LNCAP (cell line): ENCODE measurements around the gene MAN2B1.

Source experiments
- TF ChIP-seq, protein P1 (sequence below): fragments of 450-650 bp; IDR thresholded peaks from 2 replicates; pipeline ENCODE4 v1.5.1; 2017; ENCODE audit warnings: mild to moderate bottlenecking

Gene MAN2B1

DNA sequence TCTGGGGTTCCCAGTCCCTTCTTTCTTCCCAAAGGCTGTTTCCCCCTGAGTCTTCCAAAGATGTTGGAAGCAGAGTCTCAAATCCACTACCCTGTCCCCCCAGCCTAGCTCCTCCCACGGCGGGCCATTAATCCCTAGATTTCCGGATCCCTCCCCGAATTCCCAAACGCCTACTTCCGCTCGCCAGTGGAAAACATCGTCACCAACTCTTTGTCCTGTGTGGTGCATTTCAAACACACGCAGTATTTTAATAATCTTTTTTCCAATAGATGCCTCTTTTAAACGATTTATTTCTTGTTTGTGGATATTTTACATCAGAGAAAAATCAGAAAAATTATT, 55.2 kb downstream of the MAN2B1 start:
- TF ChIP-seq, protein P1, sequence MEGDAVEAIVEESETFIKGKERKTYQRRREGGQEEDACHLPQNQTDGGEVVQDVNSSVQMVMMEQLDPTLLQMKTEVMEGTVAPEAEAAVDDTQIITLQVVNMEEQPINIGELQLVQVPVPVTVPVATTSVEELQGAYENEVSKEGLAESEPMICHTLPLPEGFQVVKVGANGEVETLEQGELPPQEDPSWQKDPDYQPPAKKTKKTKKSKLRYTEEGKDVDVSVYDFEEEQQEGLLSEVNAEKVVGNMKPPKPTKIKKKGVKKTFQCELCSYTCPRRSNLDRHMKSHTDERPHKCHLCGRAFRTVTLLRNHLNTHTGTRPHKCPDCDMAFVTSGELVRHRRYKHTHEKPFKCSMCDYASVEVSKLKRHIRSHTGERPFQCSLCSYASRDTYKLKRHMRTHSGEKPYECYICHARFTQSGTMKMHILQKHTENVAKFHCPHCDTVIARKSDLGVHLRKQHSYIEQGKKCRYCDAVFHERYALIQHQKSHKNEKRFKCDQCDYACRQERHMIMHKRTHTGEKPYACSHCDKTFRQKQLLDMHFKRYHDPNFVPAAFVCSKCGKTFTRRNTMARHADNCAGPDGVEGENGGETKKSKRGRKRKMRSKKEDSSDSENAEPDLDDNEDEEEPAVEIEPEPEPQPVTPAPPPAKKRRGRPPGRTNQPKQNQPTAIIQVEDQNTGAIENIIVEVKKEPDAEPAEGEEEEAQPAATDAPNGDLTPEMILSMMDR: no peak

DNA sequence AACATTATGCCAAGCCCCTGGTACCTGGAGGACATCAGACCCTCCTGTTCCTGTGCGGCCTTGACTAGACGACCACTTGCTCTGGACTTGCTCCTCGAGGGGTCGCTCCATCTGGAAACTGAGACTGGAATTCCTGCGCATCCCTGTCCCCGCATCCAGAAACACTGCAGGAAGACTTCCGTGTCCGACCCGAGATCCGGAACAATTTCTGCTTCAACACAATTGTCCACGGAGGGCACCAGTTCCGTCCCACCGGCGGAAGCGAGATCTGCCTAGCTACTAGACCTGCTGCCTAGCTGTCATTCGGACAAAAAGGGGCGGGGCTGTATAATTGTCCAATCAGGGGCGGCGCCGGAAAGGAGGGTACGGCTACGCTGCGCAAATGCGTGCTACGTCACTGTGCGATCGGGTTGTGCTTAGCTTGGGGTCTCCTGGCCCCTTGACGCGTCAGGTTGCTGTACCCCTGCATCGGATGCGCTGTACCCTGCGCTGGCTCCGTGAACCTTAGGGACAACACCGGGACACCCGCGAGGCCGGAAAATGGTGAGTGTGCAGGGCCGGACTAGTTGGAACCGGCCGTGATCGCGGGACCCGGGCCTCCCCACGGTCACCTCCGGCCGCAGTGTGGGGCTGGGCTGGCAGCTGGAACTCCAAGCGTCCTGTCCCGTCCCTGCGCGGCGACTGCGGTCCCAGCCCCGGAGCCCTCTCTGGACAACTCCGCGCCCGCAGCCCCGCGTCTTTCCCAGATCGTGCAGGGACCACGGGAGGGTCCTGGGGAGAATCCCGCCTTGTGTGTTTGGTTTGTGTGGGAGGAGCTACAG, 55.8 kb downstream of the MAN2B1 start, which contains the start of the genes ZNF490 and ZNF791:
Gene ZNF490, minus strand, starts transcription at position 274 of the 821 bp plus-strand sequence. Its CDS starts 133 bp downstream, at position 141.
Gene ZNF791, plus strand, starts transcription at position 381 of the 821 bp plus-strand sequence. Its CDS starts 160 bp downstream, at position 541.
- TF ChIP-seq, protein P1: no peak

DNA sequence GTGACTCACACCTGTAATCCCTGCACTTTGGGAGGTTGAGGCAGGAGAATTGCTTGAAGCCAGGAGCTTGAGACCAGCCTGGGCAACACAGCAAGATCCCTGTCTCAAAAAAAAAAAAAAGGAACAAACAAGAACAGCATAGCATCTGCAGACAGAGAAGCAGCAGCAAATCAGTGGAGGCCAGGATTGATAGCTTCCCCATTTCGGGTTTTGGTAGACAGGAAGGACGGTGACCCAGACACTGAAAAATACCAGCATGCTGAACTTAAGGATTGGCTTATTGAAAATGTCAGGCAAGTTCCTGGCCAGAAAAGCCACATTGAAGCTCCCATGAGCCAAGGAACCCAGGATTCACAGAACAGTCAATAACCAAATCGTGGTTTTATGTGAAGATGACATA, 58.9 kb downstream of the MAN2B1 start:
- TF ChIP-seq, protein P1: no peak

DNA sequence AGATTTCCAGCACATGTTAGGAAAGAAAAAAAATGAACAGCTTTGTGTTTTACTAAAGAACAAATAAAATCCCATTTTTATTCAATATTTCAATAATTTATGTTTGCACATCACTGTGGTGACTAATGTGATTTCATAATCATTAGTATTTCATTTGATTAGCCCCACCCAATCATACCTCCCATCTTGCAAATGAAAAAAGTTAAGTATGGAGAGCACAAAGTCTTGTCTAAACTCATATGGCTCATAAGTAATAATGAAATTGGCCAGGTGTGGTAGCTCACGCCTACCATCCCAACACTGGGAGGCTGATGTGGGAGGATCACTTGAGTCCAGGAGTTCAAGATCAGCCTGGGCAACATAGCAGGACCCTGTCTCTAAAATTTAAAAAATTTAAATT, 59.7 kb downstream of the MAN2B1 start:
- TF ChIP-seq, protein P1: no peak

DNA sequence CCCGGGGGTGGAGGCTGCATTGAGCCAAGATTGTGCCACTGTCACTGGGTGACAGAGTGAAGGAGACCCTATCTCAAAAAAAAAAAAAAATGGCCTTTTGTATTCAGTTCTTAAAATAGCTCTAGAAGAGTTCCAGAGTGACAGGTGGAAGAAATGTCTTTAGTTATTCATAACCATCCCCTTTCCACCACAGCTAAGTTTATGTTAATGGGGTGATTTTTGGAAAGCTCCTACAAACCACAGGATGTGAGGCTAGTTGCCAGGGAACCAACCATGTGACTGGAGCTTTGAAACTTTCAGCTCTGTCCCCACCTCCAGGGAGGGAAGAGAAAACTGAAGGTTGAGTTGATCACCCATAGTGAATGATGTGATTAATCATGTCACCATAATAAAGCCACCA, 62.8 kb downstream of the MAN2B1 start:
- TF ChIP-seq, protein P1: no peak

DNA sequence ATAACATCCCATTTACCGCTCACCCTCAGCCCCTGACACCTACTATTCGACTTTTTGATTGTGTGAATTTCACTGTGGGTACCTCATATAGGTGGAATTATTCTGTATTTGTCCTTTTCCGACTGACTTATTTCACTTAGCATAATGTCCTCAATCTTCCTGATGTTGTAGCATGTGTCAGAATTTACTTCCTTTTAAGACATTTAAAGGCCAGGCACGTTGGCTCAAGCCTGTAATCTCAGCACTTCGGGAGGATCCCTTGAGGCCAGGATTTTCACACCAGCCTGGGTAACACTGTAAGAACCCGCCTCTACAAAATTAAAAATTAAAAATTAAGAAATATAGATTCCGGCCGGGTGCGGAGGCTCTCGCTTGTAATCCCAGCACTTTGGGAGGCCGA, 68.9 kb downstream of the MAN2B1 start:
- TF ChIP-seq, protein P1: no peak

DNA sequence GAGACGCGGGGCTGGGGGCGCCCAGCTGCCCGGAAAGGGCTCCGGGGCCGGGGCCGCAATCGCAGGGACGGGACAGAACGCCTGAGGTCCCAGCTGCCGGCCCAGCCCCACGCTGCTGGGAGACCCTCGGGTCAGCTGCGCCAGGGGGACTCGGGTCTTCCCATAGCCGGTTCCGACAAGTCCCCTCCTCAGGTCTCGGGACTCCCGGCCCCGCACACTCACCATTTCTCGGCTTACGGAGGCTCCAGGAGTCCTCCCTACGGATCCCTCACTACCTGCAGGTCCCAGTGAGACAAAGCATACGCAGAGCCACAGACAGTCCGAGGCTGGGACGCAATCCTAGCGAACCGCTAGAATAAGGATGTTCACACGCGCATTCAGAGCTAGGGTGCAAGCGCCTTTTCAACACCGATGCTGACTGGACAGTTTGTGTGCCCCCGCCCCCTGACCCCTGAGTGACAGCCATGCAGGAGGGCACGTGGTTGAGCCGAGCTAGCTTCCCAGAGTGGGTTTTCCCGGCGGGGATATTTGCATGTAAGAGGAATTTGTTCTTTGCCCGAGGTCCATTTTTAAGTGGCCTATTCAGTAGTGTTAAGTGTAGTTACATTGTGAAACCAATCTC, 69.5 kb downstream of the MAN2B1 start:
- TF ChIP-seq, protein P1: no peak
